AG08395 (cell line): ENCODE data around the gene DOLPP1.
"Not testable (repeated sequence)": the region's sequence is repeated elsewhere in the genome, so short reads cannot be mapped to it uniquely, and the experiment has no call there.

Source experiments
- DNase-seq: peaks from one replicate; pipeline ENCODE4 v3.0.0; 2012; ENCODE audit warnings: mixed read lengths, low spot score

Gene DOLPP1

DNA sequence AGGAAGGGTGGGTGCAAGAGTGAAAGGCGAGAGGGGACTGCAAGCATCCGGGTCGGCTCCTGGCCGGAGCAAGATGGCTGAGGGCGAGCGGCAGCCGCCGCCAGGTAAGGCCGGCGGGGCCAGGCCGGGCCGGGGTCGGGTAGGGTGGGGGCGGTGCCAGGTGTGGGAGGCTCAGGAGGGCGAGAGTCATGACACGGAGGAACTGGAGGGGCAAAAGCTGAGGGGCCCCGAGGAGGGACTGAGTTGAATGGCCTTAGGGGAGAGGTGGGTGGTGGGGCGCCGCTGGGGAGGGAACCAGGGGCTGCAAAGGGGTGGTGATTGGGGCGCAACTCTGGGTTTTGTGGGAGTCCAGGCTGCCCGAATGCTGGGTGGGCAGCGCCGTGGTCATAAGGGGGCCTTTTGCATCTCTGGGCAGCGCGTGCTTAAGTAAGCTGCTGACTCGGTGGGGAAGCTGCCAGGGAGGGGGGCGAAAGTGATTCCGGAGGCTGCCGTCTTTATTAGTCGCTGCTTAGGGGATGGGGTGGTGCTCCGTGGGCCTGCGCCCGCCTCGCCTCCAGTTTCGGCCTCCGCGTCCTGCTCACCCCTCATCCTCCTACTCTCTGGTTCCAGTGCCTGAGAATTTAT lies 30.7 kb downstream of the DOLPP1 start:
- peak; percentile 41 for DNase-seq

DNA sequence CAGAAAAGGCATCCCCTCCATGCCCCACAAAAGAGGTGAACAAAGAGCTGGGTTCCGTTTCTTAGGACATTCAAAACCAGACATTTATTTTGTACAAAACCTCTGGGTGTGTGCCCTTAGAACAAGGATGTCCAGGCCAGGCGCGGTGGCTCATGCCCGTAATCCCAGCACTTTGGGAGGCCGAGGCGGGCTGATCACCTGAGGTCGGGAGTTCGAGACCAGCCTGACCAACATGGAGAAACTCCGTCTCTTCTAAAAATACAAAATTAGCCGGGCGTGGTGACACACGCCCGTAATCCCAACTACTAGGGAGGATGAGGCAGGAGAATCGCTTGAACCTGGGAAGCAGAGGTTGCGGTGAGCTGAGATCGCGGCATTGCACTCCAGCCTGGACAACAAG lies 31.6 kb downstream of the DOLPP1 start:
- DNase-seq, result not testable (repeated sequence)

DNA sequence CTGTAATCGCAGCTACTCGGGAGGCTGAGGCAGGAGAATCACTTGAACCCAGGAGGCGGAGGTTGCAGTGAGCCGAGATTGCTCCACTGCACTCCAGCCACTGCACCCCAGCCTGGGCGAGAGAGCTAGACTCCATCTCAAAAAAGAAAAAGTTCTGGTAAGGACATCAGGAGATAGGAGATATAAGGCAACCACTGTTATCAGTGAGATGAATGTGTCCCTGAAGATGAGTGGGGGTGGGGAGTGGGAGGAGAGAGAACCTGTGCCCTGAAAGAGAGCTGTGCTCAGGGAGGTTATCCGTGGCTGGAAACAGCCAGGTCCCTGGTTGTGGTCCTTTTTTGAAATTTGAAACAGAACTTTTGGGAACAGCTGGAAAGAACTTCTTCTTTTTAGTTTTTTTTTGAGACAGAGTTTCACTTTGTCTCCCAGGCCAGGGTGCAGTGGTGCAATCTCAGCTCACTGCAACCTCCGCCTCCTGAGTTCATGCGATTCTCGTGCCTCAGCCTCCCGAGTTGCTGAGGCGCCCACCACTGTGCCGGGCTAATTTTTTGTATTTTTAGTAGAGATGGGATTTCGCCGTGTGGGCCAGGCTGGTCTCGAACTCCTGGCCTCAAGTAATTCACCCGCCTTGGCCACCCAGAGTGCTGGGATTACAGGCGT lies 32.9 kb downstream of the DOLPP1 start:
- no peak for DNase-seq

DNA sequence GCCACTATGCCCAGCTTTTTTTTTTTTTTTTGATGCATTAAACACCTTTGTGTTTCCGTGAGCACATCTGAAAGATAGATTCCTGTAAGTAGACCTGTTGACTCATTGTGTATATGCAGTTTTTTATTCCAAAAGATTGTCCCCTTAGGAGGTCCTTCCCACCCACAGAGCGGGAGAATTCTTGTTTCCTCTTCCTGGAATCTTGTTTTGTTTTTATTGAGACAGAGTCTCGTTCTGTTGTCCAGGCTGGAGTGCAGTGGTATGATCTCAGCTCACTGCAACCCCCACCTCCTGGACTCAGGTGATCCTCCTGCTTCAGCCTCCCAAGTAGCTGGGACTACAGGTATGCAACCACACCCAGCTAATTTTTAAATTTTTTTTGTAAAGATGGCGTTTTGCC lies 37.9 kb downstream of the DOLPP1 start:
- no peak for DNase-seq

DNA sequence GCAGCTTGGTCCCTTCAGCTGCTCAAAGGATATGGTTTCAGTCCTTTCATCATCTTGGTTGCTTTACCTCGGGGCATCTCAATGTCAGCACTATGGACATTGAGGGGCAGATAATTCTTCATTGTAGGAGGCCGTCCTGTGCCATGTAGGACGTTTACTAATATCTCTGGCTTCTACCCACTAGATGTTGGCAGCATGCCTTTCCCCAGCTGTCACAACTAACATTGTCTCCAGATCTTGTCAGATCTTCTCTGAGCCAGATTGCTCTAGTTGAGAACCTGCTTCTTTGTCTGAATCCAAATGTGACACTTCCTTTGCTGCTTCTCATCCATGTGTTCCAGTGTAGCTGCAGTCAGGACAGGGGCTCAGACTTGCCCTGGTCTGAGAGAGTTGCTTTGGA lies 40.6 kb downstream of the DOLPP1 start:
- peak; percentile 50 for DNase-seq

DNA sequence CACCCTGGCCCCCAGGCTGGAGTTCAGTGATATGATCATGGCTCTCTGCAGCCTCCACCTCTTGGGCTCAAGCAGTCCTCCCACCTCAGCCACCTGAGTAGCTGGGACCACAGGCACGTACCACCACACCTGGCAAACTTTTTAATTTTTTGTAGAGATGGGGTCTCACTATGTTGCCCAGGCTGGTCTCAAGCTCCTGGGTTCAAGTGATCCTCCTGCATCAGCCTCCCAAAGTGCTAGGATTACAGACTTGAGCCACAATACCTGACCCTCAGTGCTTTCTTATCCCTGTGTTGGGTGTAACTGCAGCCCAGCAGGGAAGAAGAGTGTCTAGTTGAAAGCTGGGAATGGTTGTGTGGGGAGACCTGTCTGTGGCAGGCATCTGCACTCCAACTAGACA lies 41.2 kb downstream of the DOLPP1 start:
- DNase-seq, result no peak

DNA sequence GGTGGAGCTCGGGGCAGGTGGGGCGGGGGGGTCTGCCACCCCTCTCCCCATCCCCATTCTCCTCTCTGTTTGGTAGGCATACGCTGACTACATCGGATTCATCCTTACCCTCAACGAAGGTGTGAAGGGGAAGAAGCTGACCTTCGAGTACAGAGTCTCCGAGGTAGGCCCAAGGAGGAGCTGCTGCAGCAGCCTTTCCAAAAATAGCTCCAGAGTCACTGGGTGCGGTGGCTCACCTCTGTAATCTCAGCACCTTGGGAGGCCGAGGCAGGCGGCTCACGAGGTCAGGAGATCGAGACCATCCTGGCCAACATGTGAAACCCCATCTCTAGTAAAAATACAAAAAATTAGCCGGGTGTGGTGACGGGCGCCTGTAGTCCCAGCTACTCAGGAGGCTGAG lies 42.1 kb downstream of the DOLPP1 start:
- DNase-seq, result not testable (repeated sequence)

DNA sequence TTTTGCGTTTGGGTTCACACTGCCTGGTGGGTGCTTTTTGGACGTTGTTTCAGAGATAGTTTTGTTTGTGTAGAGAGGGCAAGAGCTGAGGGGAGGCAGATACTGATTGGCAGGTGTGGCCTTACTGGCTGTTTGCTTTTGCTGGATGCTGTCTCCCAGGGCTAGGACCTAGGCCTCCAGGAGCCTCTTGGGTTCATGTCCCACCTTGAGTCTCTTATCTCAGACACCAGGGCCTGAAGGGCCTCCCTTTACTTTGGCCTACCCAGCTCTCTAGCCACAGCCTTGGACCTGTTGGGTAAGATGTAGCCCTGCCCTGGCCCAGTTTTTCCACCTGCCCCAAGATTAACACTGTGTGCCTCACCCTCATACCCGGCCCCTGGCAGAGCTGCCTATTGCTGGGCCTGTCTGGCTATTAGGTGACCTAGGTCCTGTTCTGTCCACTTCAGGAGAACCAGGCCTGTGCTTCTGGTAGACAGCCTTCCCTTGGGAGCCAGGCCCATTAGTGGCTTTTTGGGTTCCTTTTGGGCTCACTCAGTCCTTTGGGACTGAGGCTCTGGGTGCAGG lies 43.7 kb downstream of the DOLPP1 start:
- DNase-seq, result no peak

DNA sequence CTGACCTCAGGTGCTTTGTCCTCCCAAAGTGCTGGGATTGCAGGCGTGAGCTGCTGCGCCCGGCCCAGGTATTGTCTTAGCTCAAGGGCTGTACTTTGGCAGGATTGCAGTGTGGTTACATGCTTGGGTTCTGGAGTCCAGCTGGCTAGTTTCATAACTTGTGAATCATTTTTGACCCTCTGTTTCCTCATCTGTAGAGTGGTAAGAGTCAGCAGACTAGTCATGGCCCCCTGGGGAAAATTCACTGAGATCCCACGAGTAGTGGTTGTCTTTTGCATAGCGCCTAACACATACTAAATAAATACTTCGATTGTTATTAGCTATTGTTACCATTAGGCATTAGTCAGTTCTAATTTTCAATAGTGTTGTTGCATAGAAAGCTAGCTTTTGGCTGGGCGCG lies 44.6 kb downstream of the DOLPP1 start:
- DNase-seq, result peak; percentile 58

DNA sequence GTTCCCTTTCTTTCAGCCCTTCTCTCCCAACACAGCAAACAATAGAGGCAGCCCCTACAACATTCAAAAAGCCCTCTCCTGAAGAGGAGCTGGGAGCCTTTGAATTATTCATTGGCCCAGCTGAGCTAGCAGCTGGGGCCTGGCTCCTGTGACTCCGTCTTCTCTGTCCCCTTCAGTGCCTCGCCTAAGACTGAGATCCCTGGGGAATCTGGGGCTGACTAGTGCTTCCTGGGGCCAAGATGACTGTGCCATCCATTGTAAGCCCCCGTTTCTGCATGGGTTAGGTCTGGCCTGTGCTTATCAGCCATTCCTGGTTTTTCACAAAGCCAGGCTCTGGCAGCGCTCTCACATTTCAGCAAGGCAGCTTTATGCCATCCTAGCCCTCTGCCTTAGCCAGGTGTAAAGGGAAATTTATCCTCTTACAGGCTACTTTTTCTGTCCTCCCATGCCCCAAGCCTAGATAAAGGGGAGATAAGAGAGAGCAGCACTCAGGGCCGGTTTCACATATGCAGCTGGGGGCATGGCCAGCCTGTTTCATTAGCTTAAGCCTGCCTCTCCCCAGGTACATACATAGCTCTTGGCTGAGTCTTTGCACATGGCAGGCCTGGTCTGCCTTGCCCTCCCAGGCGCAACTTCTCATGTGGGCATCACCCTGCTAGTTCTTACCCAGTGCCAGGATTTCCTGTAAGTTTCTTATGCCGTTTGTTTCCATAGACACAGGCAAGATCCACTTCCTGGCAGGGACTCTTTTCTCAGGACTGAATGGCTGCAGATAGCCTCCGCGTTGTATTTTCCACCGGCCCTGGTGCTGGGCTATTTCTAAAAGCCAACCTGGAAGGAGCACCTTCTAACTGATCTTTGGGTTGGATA lies 46.1 kb downstream of the DOLPP1 start:
- DNase-seq, result no peak

DNA sequence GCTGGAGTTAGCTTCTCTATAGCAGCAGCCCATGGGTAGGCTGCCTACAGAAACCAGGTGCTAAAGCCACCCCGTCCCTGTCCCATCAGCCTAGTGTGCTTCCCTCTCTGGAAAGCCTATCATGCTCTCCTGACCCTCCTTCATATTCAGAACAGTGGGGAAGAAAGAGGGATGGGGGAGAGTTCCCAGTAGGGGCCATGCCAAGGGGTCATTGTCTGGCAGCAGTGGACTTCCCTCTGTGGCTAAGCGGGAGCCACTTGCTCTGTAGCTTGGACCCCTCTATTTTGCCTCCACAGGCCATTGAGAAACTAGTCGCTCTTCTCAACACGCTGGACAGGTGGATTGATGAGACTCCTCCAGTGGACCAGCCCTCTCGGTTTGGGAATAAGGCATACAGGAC lies 47.8 kb downstream of the DOLPP1 start:
- DNase-seq, result no peak

DNA sequence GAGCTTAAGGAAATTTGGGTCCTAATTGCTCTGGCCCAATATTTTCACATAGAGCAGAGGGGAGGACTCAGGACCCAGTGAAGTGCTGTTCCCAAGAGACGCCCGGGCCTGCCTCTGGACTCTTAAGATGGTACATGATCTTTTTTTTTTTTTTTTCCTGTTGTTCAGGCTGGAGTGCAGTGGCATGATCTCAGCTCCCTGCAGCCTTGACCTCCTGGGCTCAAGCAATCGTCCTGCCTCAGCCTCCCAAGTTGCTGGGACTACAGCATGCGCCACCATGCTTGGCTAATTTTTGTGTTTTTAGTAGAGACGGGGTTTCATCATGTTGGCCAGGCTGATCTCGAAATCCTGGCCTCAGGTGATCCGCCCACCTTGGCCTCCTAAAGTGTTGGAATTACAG lies 49.4 kb downstream of the DOLPP1 start:
- DNase-seq, result not testable (repeated sequence)

DNA sequence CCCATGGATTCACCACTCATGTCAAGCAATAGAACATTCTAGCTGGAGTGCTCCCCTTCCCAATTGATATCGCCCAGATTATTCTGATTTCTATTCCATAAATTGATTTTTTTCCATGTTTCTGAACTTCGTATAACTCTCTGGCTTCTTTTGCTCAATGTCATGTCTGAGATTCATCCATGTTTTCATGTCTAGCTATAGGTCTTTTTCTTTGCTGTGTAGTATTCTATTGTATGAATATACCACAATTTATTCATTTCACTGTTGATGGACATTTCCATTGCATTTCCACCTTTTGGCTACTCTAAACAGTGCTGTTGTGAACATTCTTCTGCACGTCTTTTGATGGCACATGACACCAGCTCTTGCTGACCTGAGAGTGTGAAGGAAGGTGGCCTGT lies 49.9 kb downstream of the DOLPP1 start:
- no peak for DNase-seq

DNA sequence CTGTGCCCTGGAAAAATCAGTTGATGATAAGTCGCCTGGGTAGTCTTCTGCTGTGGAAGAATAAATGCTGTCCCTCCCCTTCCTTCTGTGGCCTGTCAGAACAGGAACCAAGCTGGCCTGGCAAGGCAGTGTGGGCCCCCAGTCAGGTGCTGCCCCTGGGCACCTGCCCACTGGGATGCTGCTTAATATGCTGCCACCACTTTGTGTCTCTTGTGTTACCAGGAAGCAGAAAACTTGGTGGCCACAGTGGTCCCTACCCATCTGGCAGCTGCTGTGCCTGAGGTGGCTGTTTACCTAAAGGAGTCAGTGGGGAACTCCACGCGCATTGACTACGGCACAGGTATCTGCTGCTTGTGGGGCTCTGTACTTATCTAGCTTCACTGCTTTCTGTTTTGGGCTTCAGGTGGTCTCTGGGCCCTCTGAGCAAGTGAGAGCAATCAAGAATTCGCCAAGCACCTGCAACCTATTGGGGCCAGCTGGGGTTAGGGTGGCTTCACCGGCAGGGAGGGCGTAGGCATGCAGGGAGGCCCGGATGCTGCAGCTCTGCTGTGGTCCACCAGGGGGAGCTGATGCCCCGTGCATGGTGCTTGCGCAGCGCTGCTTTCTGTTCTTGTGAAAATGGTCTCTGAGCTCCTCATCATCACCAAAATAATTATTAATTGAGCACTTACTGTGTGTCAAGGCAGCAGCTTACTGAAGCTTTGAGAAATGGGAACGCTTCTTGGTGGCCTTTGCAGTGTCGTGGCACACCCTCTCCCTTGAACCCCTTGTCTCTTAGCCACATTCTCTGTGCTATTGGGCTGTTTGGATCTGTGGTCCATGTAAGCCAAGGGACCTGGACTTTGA lies 50.6 kb downstream of the DOLPP1 start:
- peak; percentile 86 for DNase-seq

DNA sequence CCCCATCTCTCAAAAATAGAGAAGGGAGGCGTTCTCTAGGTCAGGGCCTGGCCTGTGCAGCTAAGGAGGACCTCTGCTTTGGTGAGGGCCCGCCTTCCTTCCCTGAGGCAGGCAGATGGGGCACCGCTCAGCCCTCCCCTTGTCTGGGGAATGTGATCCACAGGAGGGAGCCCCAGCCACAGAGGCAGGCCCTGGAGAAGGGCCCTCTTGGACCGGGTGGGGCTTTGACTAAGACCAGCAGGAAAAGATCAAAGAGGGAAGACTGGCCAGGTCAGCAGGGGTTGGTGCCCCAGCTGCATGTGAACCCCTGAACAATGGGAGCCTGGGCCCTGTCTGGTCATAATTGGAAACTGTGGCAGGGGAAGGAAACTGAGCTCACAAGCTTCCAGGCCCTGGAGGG lies 52.2 kb downstream of the DOLPP1 start:
- DNase-seq, result no peak

DNA sequence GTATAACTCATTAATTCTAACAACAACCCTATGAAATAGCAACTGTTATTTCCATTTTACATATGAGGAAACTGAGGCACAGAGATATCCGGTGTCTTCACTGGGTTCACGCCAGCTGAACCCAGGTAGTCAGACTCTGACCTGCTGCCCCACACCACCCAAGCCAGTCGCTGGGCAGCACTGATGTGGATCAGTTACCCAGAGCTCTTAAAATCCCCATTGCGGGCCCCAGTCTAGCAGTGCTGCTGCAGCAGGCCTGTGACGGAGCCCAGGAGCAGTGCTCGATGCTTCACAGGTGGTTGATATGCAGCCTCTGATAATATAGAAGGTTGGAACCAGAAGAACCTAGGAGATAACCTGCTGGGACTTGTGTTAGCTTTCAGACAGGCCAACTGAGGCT lies 54.6 kb downstream of the DOLPP1 start:
- no peak for DNase-seq

DNA sequence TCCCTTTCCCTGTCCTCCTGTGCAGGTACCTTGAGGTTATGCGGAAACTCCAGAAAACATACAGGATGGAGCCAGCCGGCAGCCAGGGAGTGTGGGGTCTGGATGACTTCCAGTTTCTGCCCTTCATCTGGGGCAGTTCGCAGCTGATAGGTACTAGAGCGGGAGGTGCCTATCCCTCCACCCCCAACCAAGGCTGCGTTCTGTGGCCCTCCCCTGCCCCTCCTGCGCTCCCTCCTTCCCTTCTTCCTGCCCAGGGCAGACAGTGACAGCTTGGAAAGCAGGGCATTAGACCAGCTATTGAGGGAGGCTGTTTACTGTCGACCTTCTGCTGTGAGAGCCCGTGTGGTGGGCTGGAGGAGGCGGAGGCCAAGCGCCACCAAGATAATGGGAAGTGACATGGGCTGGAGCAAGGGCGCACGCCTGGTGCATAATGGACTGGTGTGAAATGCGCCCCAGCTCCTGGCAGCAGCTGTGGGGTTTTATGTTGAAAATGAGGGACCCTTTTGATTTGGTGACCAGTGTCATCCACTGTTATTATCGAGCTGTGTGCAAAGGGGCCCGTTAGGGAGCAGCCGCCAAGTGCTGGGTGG lies 55.6 kb downstream of the DOLPP1 start:
- DNase-seq, result no peak

DNA sequence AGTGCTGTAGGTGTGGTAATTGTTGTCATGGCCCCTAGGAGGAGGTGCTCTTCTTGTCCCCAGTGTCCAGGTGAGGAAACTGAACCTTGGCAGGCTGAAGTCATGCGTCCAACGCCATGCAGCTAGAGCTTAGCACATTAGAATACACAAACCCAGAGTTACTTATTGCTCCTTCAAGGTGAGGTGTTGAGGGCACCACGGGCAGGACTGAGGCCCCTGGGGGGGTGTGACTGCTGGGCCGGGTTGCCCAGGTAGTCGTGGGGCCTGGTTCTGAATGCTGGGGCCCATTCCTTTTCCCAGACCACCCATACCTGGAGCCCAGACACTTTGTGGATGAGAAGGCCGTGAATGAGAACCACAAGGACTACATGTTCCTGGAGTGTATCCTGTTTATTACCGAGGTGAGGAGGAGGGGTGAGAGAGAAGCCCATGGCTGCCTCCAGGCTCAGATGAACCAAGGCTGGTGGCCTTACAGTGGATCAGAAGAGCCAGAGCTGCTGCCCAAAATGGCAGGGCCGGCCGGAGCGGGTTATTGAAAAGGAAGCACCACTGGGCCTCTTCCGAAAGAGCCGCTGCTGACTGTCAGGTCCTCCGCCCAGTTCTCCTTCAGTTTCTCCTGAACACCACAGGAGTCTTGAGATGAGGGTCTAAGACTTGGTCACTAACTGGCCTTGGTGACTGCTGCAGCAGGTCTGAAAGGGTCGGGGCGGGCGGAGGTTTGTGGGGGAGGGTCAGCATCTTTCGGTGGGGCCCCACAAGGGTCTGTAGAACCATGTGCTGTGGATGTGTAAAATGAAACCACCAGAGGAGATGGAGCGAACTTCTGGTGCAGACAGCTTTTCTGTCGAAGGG lies 56.6 kb downstream of the DOLPP1 start:
- no peak for DNase-seq

DNA sequence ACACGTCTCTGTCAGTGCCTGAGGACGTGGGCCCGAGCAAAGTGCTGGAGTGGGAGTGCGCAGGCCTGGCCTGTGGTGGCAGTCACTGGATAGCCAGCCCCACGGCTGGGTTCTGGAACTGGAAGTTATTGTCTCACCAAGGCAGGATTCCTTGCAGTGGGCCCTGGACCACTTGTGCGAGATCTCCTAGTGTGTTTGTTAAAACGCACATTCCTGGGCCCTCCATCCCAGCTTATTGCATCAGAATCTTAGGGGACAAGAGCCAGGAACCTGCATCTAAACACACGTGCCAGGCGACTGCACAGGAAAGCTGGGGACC lies 57.2 kb downstream of the DOLPP1 start:
- DNase-seq, result no peak

DNA sequence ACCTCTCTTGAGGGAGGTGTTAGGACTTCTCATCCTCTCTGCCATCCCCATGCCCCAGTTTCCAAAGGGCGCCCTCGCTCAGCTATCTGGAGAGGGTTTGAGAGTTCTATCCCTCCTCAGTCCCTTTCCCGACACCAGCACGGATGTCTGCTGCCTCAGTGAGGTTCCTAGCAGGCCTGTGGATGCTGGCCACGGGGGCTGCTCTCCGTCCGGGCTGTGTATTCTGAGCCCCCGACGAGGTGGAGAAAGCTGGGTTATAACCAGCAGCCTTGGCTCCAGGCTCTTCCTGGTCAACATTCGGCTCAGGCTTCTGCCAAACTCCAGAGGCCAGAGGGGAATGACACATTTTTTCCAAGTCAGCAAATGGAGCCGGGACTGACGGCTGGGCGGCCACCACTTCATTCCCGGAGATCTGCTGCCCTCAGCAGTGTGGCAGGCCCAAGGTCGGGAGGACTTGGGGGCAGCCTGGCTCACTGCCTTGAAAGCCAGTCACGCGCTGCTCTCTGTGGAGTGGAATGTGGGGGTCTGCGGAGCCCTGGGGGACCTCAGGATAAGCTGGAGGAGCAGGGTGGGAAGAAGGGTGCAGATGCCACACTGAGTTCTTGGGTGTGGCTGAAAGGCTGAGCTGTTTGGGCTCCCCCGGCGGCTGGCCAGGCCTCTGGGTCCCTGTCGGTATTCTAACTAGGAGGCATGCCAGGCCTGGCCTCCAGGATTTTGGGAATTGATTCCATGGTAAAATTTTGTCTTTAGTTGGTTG lies 57.7 kb downstream of the DOLPP1 start:
- peak; percentile 82 for DNase-seq
